ENCODE measurements around the gene MAPKAP1. TPM values are rescaled to one million over a fixed set of nuclear protein-coding genes. Genes with fewer than 3 reads are reported as not detected.
A peak's percentile ranks its signal among the peaks of the same experiment; 100 is the strongest.

The MAPKAP1 gene
- total RNA-seq, 1 donor from 2014 or later: 66.8 TPM

GRCh38 chr9:125561509-125562148, 145.4 kb downstream of the MAPKAP1 start:
- DNase-seq: no peak

- DNase-seq: no peak
Measured at GRCh38 chr9:125559894-125560293, 147.1 kb downstream of the MAPKAP1 start.

DNA sequence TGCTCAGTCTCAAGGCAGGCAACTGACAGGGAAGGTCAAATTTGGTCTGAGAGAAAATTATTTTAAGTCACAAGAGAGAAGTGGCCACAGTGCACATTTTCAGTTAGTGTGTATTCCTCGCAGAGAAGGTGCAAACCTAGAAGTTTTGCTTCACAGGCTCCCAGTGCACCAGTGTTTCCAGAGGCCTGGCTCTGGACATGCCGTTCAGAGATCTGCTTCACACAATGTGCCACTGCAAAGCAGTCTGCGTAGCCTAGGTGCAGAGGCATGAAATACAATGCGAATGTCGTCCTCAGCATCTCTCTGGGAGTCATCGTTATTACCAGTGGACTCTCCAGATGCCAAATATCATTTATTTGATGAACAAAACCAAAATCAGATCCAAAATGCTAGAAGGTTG, 147.8 kb downstream of the MAPKAP1 start:
- no peak for DNase-seq

GRCh38 chr9:125558453-125559092, 148.4 kb downstream of the MAPKAP1 start:
- DNase-seq: peak; percentile 85

GRCh38 chr9:125556046-125556721, 150.8 kb downstream of the MAPKAP1 start:
- DNase-seq: no peak

- DNase-seq: no peak
Measured at GRCh38 chr9:125554726-125555125, 152.3 kb downstream of the MAPKAP1 start.

GRCh38 chr9:125551781-125552180, 155.2 kb downstream of the MAPKAP1 start:
- DNase-seq: no peak

GRCh38 chr9:125549891-125550885, 156.8 kb downstream of the MAPKAP1 start:
- peak; percentile 84 for DNase-seq

GRCh38 chr9:125549465-125549871, 157.5 kb downstream of the MAPKAP1 start:
- peak; percentile 95 for DNase-seq

DNA sequence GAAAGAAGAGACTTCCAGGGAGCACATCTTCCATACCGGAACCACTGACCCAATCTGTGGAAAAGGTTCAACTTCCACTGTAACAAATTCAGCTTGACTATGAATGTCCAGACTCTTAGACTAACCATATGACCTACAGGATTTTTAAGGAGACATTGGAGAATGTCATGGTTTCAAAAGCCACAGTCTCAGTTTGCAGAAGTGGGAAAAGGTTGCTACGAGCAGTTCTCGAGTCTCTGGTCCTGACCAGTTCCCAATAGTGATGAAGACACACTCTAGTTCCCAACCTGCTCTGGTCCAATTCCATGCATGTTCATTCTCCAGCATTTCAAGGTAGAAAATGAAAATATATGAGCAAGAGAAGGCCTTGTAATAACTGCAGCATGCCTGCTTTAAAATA, 158.0 kb downstream of the MAPKAP1 start:
- DNase-seq: no peak

DNA sequence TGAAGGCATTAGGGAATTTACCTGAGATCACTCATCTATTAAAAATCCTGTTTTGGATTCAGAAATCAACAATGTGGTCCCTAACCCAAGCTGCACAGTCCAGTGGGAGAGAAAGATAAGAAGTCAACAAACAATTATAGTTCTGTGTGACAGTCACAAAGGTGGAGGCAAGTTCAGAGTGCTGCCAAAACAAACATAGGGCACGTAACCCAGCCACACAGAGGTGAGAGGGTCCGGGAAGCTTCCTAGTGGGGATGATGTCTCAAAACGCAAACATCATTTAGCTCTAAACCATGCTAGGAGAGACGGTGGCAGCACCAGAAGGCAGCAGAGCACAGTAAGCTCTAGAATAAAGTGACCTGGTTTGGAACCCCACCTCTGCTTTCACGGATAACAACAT, 158.9 kb downstream of the MAPKAP1 start:
- DNase-seq: no peak

DNA sequence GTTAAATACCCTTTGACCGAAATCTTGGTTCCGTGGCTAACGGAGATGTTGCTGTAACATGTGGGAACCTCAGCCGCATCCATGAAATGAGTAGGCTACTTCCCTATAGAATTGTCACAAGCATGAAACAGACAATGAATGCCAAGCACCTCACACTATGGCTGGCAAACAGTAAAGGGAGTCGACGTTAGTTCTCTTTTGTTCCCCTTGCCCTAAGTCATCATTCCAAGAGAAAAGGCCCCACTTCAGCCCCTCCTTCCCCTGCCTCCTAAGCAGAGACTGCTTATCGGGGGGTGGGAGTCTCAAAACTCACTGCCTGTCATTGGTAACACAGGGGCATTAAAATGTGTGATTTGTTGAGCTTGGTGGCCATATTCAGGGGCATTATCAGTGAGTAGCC, 159.6 kb downstream of the MAPKAP1 start:
- no peak for DNase-seq

DNA sequence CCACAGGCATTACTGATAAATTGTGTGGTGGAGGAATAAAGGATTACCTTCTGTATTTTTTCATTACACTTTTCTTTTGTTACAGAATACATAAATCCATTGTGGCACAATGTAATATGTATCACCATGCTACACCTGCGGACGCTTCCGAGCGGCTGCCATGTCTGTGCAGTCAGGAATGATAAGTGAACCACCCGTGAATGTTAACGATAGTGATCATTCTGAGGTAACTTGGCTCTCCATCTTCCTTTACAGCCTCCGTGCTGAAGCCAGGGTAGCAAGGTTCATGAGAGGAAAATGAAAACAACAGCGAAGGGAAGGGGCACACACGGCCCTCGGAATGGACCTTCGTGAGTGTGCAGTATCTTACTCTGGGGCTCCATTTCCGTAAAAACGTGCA, 161.2 kb downstream of the MAPKAP1 start:
- DNase-seq: no peak

DNA sequence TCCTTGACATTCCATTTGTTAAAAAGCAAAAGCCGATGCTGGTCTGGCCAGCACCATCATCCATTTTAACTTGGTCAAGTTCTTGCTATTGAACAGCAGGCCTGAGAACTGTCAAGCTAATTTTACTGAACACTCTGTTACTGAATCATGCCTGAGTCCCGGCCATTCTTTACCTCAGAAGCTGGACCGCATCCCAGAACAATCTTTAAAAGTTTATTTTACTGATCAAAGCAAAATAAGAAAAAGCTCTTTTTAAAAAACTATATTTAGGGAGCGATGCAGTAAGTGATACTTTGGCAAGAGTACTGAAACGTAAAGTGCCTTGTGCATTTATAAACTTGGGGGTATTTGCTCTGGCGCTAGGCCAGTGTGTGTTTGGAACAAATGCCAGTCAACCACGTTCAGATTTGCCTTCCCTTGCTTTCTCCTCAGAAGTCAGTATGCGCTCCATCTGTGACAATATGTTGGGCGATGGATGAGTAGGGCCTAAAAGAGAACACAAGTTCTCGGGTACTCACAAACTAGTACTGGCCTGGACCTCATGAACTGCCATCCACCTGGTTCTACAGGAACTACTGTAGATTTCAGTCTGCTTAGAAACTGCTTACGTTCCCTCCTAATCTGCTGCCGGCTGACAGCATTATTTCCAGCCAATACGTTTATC, 161.9 kb downstream of the MAPKAP1 start:
- peak; percentile 93 for DNase-seq

DNA sequence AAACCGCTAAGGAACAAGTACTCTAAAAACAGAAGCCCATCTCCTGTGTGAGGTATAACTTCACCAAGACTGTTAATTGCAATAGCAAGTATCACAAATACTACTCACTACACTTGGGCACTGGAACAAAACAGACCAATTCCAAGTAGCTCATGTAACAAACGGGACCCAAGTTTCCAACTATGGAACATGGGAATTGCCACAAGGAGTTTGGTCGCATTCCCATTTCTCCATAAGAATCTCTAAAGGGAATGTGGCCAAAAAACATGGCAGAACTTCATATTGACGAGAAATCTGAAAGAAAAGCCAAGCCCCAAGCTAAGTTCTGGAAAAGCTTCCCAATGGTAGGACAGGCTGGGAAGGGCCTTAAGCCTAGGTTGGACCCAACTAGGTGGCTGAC, 162.5 kb downstream of the MAPKAP1 start:
- no peak for DNase-seq

DNA sequence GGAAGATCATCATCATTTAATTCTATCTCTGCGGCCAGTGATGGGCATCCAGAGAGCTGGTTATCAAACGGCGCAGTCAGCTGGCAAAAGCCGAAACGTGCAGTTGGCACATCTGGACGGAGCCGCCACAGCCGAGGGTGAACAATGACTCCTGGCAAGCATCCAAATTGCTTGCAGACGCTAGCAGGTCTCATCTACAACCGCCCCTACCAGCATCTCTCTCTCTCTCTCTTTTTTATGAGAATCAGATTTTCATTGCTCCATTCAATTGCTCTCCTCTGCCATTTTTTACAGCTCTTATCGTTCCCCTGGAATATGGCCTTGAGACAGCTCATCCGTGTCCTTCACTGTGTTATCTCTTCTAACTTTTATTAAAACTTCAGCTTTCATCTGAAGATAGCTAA, 165.2 kb downstream of the MAPKAP1 start:
- DNase-seq: peak; percentile 76

- no peak for DNase-seq
Measured at GRCh38 chr9:125540497-125540896, 166.5 kb downstream of the MAPKAP1 start.

DNA sequence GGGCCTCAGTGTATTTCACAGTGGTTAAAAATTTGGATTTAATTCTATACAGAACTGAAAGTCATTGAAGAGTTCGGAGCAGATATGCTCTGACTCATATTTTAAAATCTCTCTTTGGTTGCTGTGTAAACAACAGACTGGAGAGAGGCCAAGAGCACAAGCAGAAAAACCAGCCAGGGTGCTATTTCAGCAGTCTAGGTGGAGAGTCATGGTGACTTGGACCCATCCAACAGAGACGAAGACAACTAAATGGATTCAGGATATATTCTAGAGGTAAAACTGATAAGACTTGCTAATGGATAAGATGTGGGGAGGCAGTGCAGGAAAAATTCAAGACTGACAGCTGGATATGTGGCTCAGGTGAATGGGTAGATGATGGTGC, 168.9 kb downstream of the MAPKAP1 start:
- peak; percentile 65 for DNase-seq

DNA sequence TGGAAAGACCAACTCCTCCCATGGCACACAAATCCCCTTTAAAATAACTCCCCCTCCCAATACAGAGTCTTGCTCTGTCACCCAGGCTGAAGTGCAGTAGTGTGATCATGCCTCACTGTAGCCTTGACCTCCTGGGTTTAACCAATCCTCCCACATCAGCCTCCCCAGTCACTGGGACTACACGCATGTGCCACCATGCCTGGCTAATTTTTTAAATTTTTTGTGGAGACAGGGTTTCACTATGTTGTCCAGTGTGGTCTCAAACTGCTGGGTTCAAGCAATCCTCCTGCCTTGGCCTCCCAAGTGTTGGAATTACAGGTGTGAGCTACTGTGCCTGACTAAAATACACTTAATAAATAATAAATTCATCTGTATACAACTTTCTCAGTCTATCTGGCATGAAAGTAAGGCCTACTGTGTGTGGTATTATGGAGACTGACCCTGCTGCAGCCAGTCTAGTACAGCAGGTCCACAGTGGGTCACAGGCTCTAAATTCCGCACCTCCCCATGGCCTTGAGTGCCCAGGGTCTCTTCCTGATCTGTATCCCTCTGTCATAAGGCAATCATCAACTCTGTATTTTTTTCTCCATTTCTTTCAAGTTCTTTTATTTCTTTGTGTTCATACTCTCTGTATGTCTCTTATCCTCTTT, 169.4 kb downstream of the MAPKAP1 start:
- DNase-seq: no peak

GRCh38 chr9:125536776-125537175, 170.2 kb downstream of the MAPKAP1 start:
- DNase-seq: no peak

- no peak for DNase-seq
Measured at GRCh38 chr9:125536167-125536772, 170.7 kb downstream of the MAPKAP1 start.

All from tongue (tissue), 2 donors.